ENCODE data around the gene ABI3.
A peak's percentile ranks its signal among the peaks of the same experiment; 100 is the strongest.

The ABI3 gene

GRCh38 chr17:49224997-49225337 is 14.5 kb downstream of the ABI3 start:
- peaks cover 5% of the 10 kb centered on the region; the same call in 1 of the 2 replicates for H3K4me1 ChIP-seq (ENCODE audit: control insufficient read depth, insufficient read depth, low read length)
- H3K36me3 ChIP-seq (ENCODE audit: control insufficient read depth, insufficient read depth, low read length) = no peaks in the 10 kb centered on the region
- peaks cover 26% of the 10 kb centered on the region; the same call in 1 of the 2 replicates for H3K27me3 ChIP-seq (ENCODE audit: control insufficient read depth, insufficient read depth, low read length)
- H3K4me3 ChIP-seq (ENCODE audit: low read length) = peak overlapping the region; percentile 25; the same call in 1 of the 2 replicates
- no peaks in the 10 kb centered on the region for H3K9me3 ChIP-seq (ENCODE audit: control insufficient read depth, insufficient read depth, low read length)
- DNase-seq (ENCODE audit: low read depth, low spot score) = no peak
- WGBS (ENCODE audit: insufficient coverage, insufficient read length) = no CpG with 5 or more reads among the region's 11 CpGs
- no peak overlapping the region for H3K27ac ChIP-seq (ENCODE audit: low read length)

GRCh38 chr17:49225554-49226236 is 15.2 kb downstream of the ABI3 start:
- no peaks in the 10 kb centered on the region for H3K9me3 ChIP-seq (ENCODE audit: control insufficient read depth, insufficient read depth, low read length)
- DNase-seq (ENCODE audit: low read depth, low spot score) = no peak
- H3K27me3 ChIP-seq (ENCODE audit: control insufficient read depth, insufficient read depth, low read length) = peaks cover 26% of the 10 kb centered on the region; the same call in 1 of the 2 replicates
- H3K36me3 ChIP-seq (ENCODE audit: control insufficient read depth, insufficient read depth, low read length) = no peaks in the 10 kb centered on the region
- no peak overlapping the region for H3K4me3 ChIP-seq (ENCODE audit: low read length)
- no peak overlapping the region for H3K27ac ChIP-seq (ENCODE audit: low read length)
- WGBS (ENCODE audit: insufficient coverage, insufficient read length) = no CpG with 5 or more reads among the region's 8 CpGs
- H3K4me1 ChIP-seq (ENCODE audit: control insufficient read depth, insufficient read depth, low read length) = peaks cover 5% of the 10 kb centered on the region; the same call in 1 of the 2 replicates

- Histone ChIP-seq H3K4me3 (ENCODE audit: low read length) (no peak overlapping the region), H3K27ac (ENCODE audit: low read length) (no peak overlapping the region), H3K36me3 (ENCODE audit: control insufficient read depth, insufficient read depth, low read length) (no peaks in the 10 kb centered on the region), H3K4me1 (ENCODE audit: control insufficient read depth, insufficient read depth, low read length) (peaks cover 5% of the 10 kb centered on the region; the same call in 1 of the 2 replicates), H3K27me3 (ENCODE audit: control insufficient read depth, insufficient read depth, low read length) (peaks cover 26% of the 10 kb centered on the region; the same call in 1 of the 2 replicates), H3K9me3 (ENCODE audit: control insufficient read depth, insufficient read depth, low read length) (no peaks in the 10 kb centered on the region)
- DNase-seq (ENCODE audit: low read depth, low spot score) = no peak
- no CpG with 5 or more reads among the region's 3 CpGs for WGBS (ENCODE audit: insufficient coverage, insufficient read length)
Measured at GRCh38 chr17:49226771-49227435, 16.4 kb downstream of the ABI3 start.

- Histone ChIP-seq H3K9me3 (ENCODE audit: control insufficient read depth, insufficient read depth, low read length) (no peaks in the 10 kb centered on the region), H3K27me3 (ENCODE audit: control insufficient read depth, insufficient read depth, low read length) (peaks cover 25% of the 10 kb centered on the region; the same call in 1 of the 2 replicates), H3K36me3 (ENCODE audit: control insufficient read depth, insufficient read depth, low read length) (no peaks in the 10 kb centered on the region), H3K4me3 (ENCODE audit: low read length) (no peak overlapping the region), H3K4me1 (ENCODE audit: control insufficient read depth, insufficient read depth, low read length) (peaks cover 5% of the 10 kb centered on the region; the same call in 1 of the 2 replicates), H3K27ac (ENCODE audit: low read length) (no peak overlapping the region)
- DNase-seq (ENCODE audit: low read depth, low spot score) = no peak
- WGBS (ENCODE audit: insufficient coverage, insufficient read length) = no CpG with 5 or more reads among the region's 5 CpGs
Measured at GRCh38 chr17:49227436-49228261, 17.1 kb downstream of the ABI3 start.

GRCh38 chr17:49229076-49229804 is 18.7 kb downstream of the ABI3 start:
- no peak overlapping the region for H3K27ac ChIP-seq (ENCODE audit: low read length)
- no peaks in the 10 kb centered on the region for H3K9me3 ChIP-seq (ENCODE audit: control insufficient read depth, insufficient read depth, low read length)
- peaks cover 3% of the 10 kb centered on the region; the same call in 1 of the 2 replicates for H3K4me1 ChIP-seq (ENCODE audit: control insufficient read depth, insufficient read depth, low read length)
- H3K36me3 ChIP-seq (ENCODE audit: control insufficient read depth, insufficient read depth, low read length) = no peaks in the 10 kb centered on the region
- H3K4me3 ChIP-seq (ENCODE audit: low read length) = no peak overlapping the region
- peaks cover 21% of the 10 kb centered on the region; the same call in 1 of the 2 replicates for H3K27me3 ChIP-seq (ENCODE audit: control insufficient read depth, insufficient read depth, low read length)
- no peak for DNase-seq (ENCODE audit: low read depth, low spot score)
- no CpG with 5 or more reads among the region's 6 CpGs for WGBS (ENCODE audit: insufficient coverage, insufficient read length)

GRCh38 chr17:49229805-49230600 is 19.5 kb downstream of the ABI3 start:
- Histone ChIP-seq H3K4me1 (ENCODE audit: control insufficient read depth, insufficient read depth, low read length) (no peaks in the 10 kb centered on the region), H3K27me3 (ENCODE audit: control insufficient read depth, insufficient read depth, low read length) (peaks cover 14% of the 10 kb centered on the region; the same call in 1 of the 2 replicates), H3K36me3 (ENCODE audit: control insufficient read depth, insufficient read depth, low read length) (no peaks in the 10 kb centered on the region), H3K9me3 (ENCODE audit: control insufficient read depth, insufficient read depth, low read length) (no peaks in the 10 kb centered on the region), H3K27ac (ENCODE audit: low read length) (no peak overlapping the region), H3K4me3 (ENCODE audit: low read length) (peak overlapping the region; percentile 82; the same call in 1 of the 2 replicates)
- DNase-seq (ENCODE audit: low read depth, low spot score) = no peak
- WGBS (ENCODE audit: insufficient coverage, insufficient read length) = no CpG with 5 or more reads among the region's 36 CpGs

- WGBS (ENCODE audit: insufficient coverage, insufficient read length) = no CpG with 5 or more reads among the region's 58 CpGs
- no peaks in the 10 kb centered on the region for H3K9me3 ChIP-seq (ENCODE audit: control insufficient read depth, insufficient read depth, low read length)
- H3K4me3 ChIP-seq (ENCODE audit: low read length) = peak within 1 kb of the TSS; percentile 82
- no peak for DNase-seq (ENCODE audit: low read depth, low spot score)
- H3K27me3 ChIP-seq (ENCODE audit: control insufficient read depth, insufficient read depth, low read length) = peaks cover 7% of the 10 kb centered on the region; the same call in 1 of the 2 replicates
- H3K4me1 ChIP-seq (ENCODE audit: control insufficient read depth, insufficient read depth, low read length) = no peaks in the 10 kb centered on the region
- H3K27ac ChIP-seq (ENCODE audit: low read length) = no peak within 1 kb of the TSS
- H3K36me3 ChIP-seq (ENCODE audit: control insufficient read depth, insufficient read depth, low read length) = no peaks in the 10 kb centered on the region
Measured at GRCh38 chr17:49230636-49231562, 20.4 kb downstream of the ABI3 start, which contains the start of gene PHOSPHO1. TSS of gene PHOSPHO1 (minus strand) at chr17:49230787. CDS start at chr17:49226691, 4,096 bp downstream.

GRCh38 chr17:49231563-49231894 is 21.0 kb downstream of the ABI3 start:
- H3K4me3 ChIP-seq (ENCODE audit: low read length) = no peak overlapping the region
- no CpG with 5 or more reads among the region's 7 CpGs for WGBS (ENCODE audit: insufficient coverage, insufficient read length)
- peaks cover 6% of the 10 kb centered on the region; the same call in 1 of the 2 replicates for H3K27me3 ChIP-seq (ENCODE audit: control insufficient read depth, insufficient read depth, low read length)

More at GRCh38 chr17:49231563-49231894, 21.0 kb downstream of the ABI3 start:
- Histone ChIP-seq H3K4me1 (ENCODE audit: control insufficient read depth, insufficient read depth, low read length) (no peaks in the 10 kb centered on the region), H3K9me3 (ENCODE audit: control insufficient read depth, insufficient read depth, low read length) (no peaks in the 10 kb centered on the region), H3K27ac (ENCODE audit: low read length) (no peak overlapping the region), H3K36me3 (ENCODE audit: control insufficient read depth, insufficient read depth, low read length) (no peaks in the 10 kb centered on the region)
- DNase-seq (ENCODE audit: low read depth, low spot score) = no peak

Measured in iPS DF 6.9 (cell line).